K562 (cell line): Measurements from ENCODE around the gene CHST8. TPM values are rescaled to one million over a fixed set of nuclear protein-coding genes. Genes with fewer than 3 reads are reported as not detected.
A peak's percentile ranks its signal among the peaks of the same experiment; 100 is the strongest.

Experiments
- ATAC-seq: fragments of 200-7000 bp; cut with Tn5 transposase; 3 replicates; pipeline ENCODE4 v1.9.1; 2020; ENCODE audit warnings: moderate library complexity
- BruUV-seq: library from RNA; stranded (reverse); fragments of 400-500 nt; replicated peaks from 2 replicates; lab custom pipeline; 2021; lab: Mats Ljungman, UMichigan
- CTCF ChIA-PET: fragments of 300-600 bp; formaldehyde crosslinking; extraction: SDS; loops from one replicate; lab custom pipeline; 2021; ENCODE audit warnings: low intra/inter-chr PET ratio; lab: Yijun Ruan, JAX
- POLR2A ChIA-PET: fragments of 300-600, 350-650 bp; sonication (Branson Sonifier 250); formaldehyde crosslinking; extraction: SDS; loops from one replicate; lab custom pipeline; 2021; ENCODE audit warnings: antibody characterized with exemption, inconsistent platforms; lab: Yijun Ruan, JAX
- DNase-seq, 4 experiments: peaks; one replicate each; pipeline versions ENCODE4 v3.0.0 to v3.0.0-alpha.2; 2011 to 2018; ENCODE audit warnings: low spot score in 3 of 4, mixed read lengths in 3 of 4; ENCODE audit errors: extremely low read depth in 1 of 4
- FAIRE-seq: peaks from 2 replicates; lab custom pipeline; 2011; peaks lifted over from hg19 to GRCh38; lab: Jason Lieb, UNC
- H2AFZ ChIP-seq: 2 replicates; pipeline ENCODE4 v1.6.0; 2011; ENCODE audit warnings: low read depth, low read length, control low read depth, inconsistent platforms
- H3K27ac ChIP-seq: fragments of 200-600 bp; 3 replicates; pipeline ENCODE4 v1.8.0; 2011; ENCODE audit warnings: low read depth, mild to moderate bottlenecking, control low read depth, inconsistent platforms, low read length, moderate library complexity, mixed read lengths; ENCODE audit errors: extremely low read depth
- H3K27me3 ChIP-seq, 2 experiments: fragments of 300-600 bp in 1 of 2; 2 replicates in 1 of 2; 3 replicates in 1 of 2; pipeline versions ENCODE4 v1.6.0 to v1.8.0; 2011; ENCODE audit warnings: inconsistent platforms in 2 of 2, low read length in 2 of 2, mild to moderate bottlenecking in 1 of 2, mixed read lengths in 1 of 2, moderate library complexity in 1 of 2; ENCODE audit not compliant: control insufficient read depth in 2 of 2, insufficient read depth in 2 of 2
- H3K36me3 ChIP-seq: fragments of 300-600 bp; 3 replicates; pipeline ENCODE4 v1.8.0; 2011; ENCODE audit warnings: mild to moderate bottlenecking, low read length, inconsistent platforms; ENCODE audit not compliant: control insufficient read depth, insufficient read depth
- H3K4me1 ChIP-seq, 2 experiments: fragments of 200-600 bp in 1 of 2; replicated peaks in 1 of 2; 2 replicates in 1 of 2; 3 replicates in 1 of 2; pipeline versions ENCODE4 v1.5.1 to v1.8.0; 2011; ENCODE audit warnings: inconsistent platforms in 2 of 2, low read length in 2 of 2, mild to moderate bottlenecking in 1 of 2, mixed read lengths in 1 of 2, moderate library complexity in 1 of 2; ENCODE audit not compliant: control insufficient read depth in 2 of 2, insufficient read depth in 2 of 2
- H3K4me2 ChIP-seq: 2 replicates; pipeline ENCODE4 v1.6.1; 2011; ENCODE audit warnings: low read length, control low read depth, inconsistent platforms, mixed read lengths; ENCODE audit not compliant: insufficient read depth
- H3K4me3 ChIP-seq: fragments of 200-600 bp; sonication (generic), shearing (Covaris generic); 2 replicates; pipeline ENCODE4 v1.5.1; 2016; ENCODE audit warnings: control low read depth, inconsistent platforms
- H3K79me2 ChIP-seq: fragments of 200-600 bp; 3 replicates; pipeline ENCODE4 v1.8.0; 2011; ENCODE audit warnings: low read length, inconsistent platforms; ENCODE audit not compliant: control insufficient read depth, insufficient read depth
- H3K9ac ChIP-seq, 2 experiments: 2 replicates each; pipeline versions ENCODE4 v1.6.0 to v1.6.1; 2011; ENCODE audit warnings: low read depth in 2 of 2, low read length in 2 of 2, control low read depth in 1 of 2, inconsistent platforms in 1 of 2, mild to moderate bottlenecking in 1 of 2, mixed read lengths in 1 of 2; ENCODE audit not compliant: insufficient read depth in 1 of 2
- H3K9me1 ChIP-seq: one replicate; pipeline ENCODE4 v1.6.0; 2011; ENCODE audit warnings: inconsistent platforms, mild to moderate bottlenecking, low read length, moderate library complexity; ENCODE audit not compliant: control insufficient read depth, insufficient read depth
- H3K9me3 ChIP-seq: replicated peaks from 2 replicates; pipeline ENCODE4 v1.5.1; 2011; ENCODE audit warnings: low read depth, low read length, inconsistent platforms; ENCODE audit not compliant: control insufficient read depth, insufficient read depth
- H4K20me1 ChIP-seq: replicated peaks from 2 replicates; pipeline ENCODE4 v1.6.1; 2011; ENCODE audit warnings: low read length, inconsistent platforms, mixed read lengths; ENCODE audit not compliant: control insufficient read depth, insufficient read depth
- C11orf30 ChIP-seq: fragments of 450-650 bp; IDR thresholded peaks from 2 replicates; pipeline ENCODE4 v1.6.1; 2016; ENCODE audit warnings: low read depth, mild to moderate bottlenecking
- CCAR2 ChIP-seq: fragments of 200-400 bp; formaldehyde crosslinking; IDR thresholded peaks from 2 replicates; pipeline ENCODE4 v1.6.1; 2017; ENCODE audit warnings: mild to moderate bottlenecking, low read depth, low read length
- MXI1 ChIP-seq: IDR thresholded peaks from 2 replicates; pipeline ENCODE4 v1.6.1; 2011; ENCODE audit warnings: low read depth, mild to moderate bottlenecking, improper control_type of control experiment, low read length
- SIRT6 ChIP-seq: IDR thresholded peaks from one replicate; pipeline ENCODE4 v1.6.1; 2012; ENCODE audit warnings: low read depth, mild to moderate bottlenecking, control low read depth, inconsistent platforms, low read length, moderate library complexity
- TCFL5 ChIP-seq: fragments of 250-450 bp; sonication (Bioruptor Pico); conservative IDR thresholded peaks from 2 replicates; pipeline ENCODE4 v1.6.1; 2021; ENCODE audit warnings: mild to moderate bottlenecking, moderate library complexity, matching md5 sums
- ZC3H8 ChIP-seq: fragments of 450-650 bp; IDR thresholded peaks from 2 replicates; pipeline ENCODE4 v1.6.1; 2017
- ZNF3 ChIP-seq: fragments of 250-450 bp; sonication (Bioruptor Pico); IDR thresholded peaks from 2 replicates; pipeline ENCODE4 v1.5.0; 2021; ENCODE audit warnings: mild to moderate bottlenecking, moderate library complexity
- WGBS: fragments of 100-300 bp; shearing (Covaris generic); methylation state at CpG from one replicate; pipeline ENCODE4 v1.1.6; 2016; ENCODE audit warnings: low coverage, mixed read lengths; ENCODE audit not compliant: insufficient coverage; ENCODE audit errors: missing lambda C conversion rate; 5-methylcytosine and 5-hydroxymethylcytosine counted together
- in situ Hi-C: fragments of 300-500 bp; cut with MboI; formaldehyde crosslinking; loops from 4 replicates; pipeline ENCODE4 v1.15.0; 2018; ENCODE audit warnings: inconsistent platforms, mixed read lengths
- intact Hi-C: fragments of 100-400 bp; cut with micrococcal nuclease; formaldehyde crosslinking; loops from 2 replicates; pipeline ENCODE4 v1.14.2; 2022
- polyA plus RNA-seq, 8 experiments: library from polyadenylated mRNA; depleted of rRNA in 4 of 8; stranded (reverse) in 5 of 8; unstranded in 3 of 8; fragments of >200 nt; fragmentation: Nextera tagmentation in 2 of 8; fragmentation: Illumina TruSeq in 1 of 8; extraction: Ambion mirVana in 2 of 8; extraction: Trizol in 1 of 8; gene quantifications; 2 replicates each; pipeline versions ENCODE4 v1.2.1 to v1.2.3, GENCODE V29; 2011 to 2014; ENCODE audit warnings: inconsistent platforms in 1 of 8, missing spikeins in 1 of 8
- total RNA-seq, 7 experiments: library from RNA; depleted of rRNA in 6 of 7; stranded (reverse); fragments of >200 nt in 6 of 7; fragmentation: Illumina TruSeq in 2 of 7; extraction: Trizol in 2 of 7; gene quantifications; 2 replicates each; pipeline versions ENCODE4 v1.2.1 to v1.2.3, GENCODE V29; 2011 to 2021; ENCODE audit warnings: low replicate concordance in 1 of 7

CHST8 gene
- total and polyA plus RNA-seq, 9 of the 15 experiments (the other 6 are each of a cell fraction or from before 2014, with no cell fraction given), result 0.11 TPM; not detected in 8

DNA sequence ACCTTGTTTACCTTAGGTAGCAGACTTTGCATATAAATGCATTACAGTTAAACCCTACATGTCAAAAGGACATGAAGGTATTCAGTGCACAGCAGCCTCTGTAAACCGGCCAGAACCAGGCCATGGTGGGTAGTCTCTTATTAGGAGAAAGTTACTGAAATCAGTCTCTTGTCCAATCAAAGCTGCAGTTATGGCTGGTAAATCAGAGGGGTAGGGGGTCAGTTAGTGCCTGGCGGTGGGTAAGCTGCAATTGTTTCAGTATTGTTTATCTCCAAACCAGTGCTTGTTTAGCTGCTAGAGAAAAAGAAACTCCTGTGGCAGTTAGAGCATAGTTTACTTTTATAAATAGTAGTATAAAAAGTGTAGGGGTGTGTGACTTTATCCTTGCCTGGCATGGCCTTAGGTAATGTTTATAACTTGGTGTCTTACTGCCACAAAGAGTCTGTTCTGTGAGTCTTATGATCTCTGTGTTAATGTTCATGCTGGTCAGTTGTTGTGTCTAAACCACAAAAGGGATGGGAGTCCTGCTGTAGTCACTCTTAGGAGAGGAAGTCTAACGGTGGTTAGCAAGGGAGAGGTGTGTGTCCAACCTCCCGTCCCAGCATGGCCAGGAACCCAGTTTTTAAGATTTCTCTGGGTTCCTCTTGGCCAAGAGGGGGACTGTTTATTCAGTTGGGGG lies 28.0 kb downstream of the CHST8 start:
- BruUV-seq, result no TSS peak
- WGBS, result 0% methylated on average over 4 of the region's 4 CpGs
- ATAC-seq (no peak), FAIRE-seq (no peak), DNase-seq (no peak)
- no peak overlapping the region for H2AFZ ChIP-seq
- no peak overlapping the region for H3K9ac ChIP-seq
- no peaks in the 10 kb centered on the region for H4K20me1 ChIP-seq
- TF ChIP-seq ZNF3 (CRISPR knock-in tag) (no peak), C11orf30 (0 out of 2 replicates have a peak, but pooled peaks have one; percentile 1)
- H3K9me3 ChIP-seq, result no peaks in the 10 kb centered on the region
- H3K4me3 ChIP-seq, result no peak overlapping the region
- H3K9me1 ChIP-seq, result no peaks in the 10 kb centered on the region
- H3K4me1 ChIP-seq, result no peaks in the 10 kb centered on the region
- POLR2A ChIA-PET, result interaction anchor here (0.6 kb wide), 1 partner anchor 23 kb away, joined by 3 read pairs; no protein-coding TSS in a partner anchor
- no peaks in the 10 kb centered on the region for H3K79me2 ChIP-seq
- no peaks in the 10 kb centered on the region for H3K36me3 ChIP-seq
- H3K27ac ChIP-seq, result no peak overlapping the region
- peaks cover 5 to 13% of the 10 kb centered on the region in 2 experiments; a peak in 3 of 5 replicates for H3K27me3 ChIP-seq
- in situ Hi-C loops, result no loop called here
- CTCF ChIA-PET, result no interaction called here
- intact Hi-C loops, result no loop called here
- H3K4me2 ChIP-seq, result no peak overlapping the region

DNA sequence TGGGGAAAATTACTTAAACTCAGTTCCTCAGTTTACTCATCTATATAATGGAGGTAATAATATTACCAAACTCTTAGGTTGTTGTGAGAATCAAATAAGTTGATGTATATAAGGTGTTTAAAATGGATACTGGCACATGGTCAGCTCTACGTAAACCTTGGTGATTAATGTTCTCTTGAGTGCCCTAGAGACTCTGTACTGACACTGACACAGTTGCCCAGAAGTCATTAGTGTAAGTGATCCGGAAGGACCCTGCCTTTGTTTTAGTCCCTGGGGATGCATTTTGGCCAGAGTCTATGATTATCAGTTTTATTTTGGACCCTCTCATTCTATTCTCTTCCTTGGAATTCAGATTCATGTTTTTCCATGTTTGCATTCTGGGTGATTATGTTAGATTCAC lies 31.9 kb downstream of the CHST8 start:
- no peak overlapping the region for H3K4me2 ChIP-seq
- no TSS peak for BruUV-seq
- no peaks in the 10 kb centered on the region for H3K4me1 ChIP-seq
- TF ChIP-seq SIRT6 (no peak), CCAR2 (no peak), TCFL5 (CRISPR knock-in tag) (no peak), MXI1 (no peak), ZC3H8 (no peak)
- TF ChIP-seq, all 486 proteins: peak for 0
- Histone ChIP-seq H3K9me3 (no peaks in the 10 kb centered on the region), H3K36me3 (no peaks in the 10 kb centered on the region), H3K4me3 (no peak overlapping the region), H2AFZ (no peak overlapping the region), H3K27me3 (peaks cover 0 to 5% of the 10 kb centered on the region in 2 experiments; a peak in 1 of 5 replicates), H3K27ac (no peak overlapping the region), H3K9me1 (no peaks in the 10 kb centered on the region), H3K9ac (no peak overlapping the region), H3K79me2 (no peaks in the 10 kb centered on the region), H4K20me1 (no peaks in the 10 kb centered on the region)
- POLR2A ChIA-PET, result interaction anchor here (1.0 kb wide), 1 partner anchor 8 kb away, joined by 3 read pairs; no protein-coding TSS in a partner anchor
- in situ Hi-C loops, result no loop called here
- DNase-seq (no peak), FAIRE-seq (no peak), ATAC-seq (no peak)
- 3% methylated on average over 2 of the region's 2 CpGs for WGBS
- intact Hi-C loops, result no loop called here
- CTCF ChIA-PET, result interaction anchor here (0.6 kb wide), 1 partner anchor 1403 kb away, joined by 3 read pairs; no protein-coding TSS in a partner anchor
